ENCODE results near the gene NKX3-2. TPM values are rescaled to one million over a fixed set of nuclear protein-coding genes. Genes with fewer than 3 reads are reported as not detected.
"Not testable (repeated sequence)": the region's sequence is repeated elsewhere in the genome, so short reads cannot be mapped to it uniquely, and the experiment has no call there.

NKX3-2 gene
- under 1 TPM in 3 of 4 donors, not detected in 1; 0.05 to 0.07 (median 0.07) TPM for polyA plus RNA-seq (ENCODE audit: insufficient read length in 4 of 4)

- DNase-seq (ENCODE audit: low read depth in 4 of 4, low spot score in 3 of 4) = no peak
These were observed at the start of gene NKX3-2 for GRCh38 chr4:13543839-13544605. TSS of gene NKX3-2 (minus strand) at chr4:13544508. CDS start at chr4:13544414, 94 bp downstream.

- no peak for DNase-seq (ENCODE audit: low read depth in 4 of 4, low spot score in 3 of 4)
These were observed 47.9 kb upstream of the NKX3-2 start for GRCh38 chr4:13592220-13592619.

- no peak for DNase-seq (ENCODE audit: low read depth in 4 of 4, low spot score in 3 of 4)
These were observed 46.5 kb upstream of the NKX3-2 start for GRCh38 chr4:13590766-13591165.

GRCh38 chr4:13588954-13589353, 44.6 kb upstream of the NKX3-2 start:
- DNase-seq (ENCODE audit: low read depth in 4 of 4, low spot score in 3 of 4) = no peak

- no peak for DNase-seq (ENCODE audit: low read depth in 4 of 4, low spot score in 3 of 4)
These were observed 40.2 kb upstream of the NKX3-2 start for GRCh38 chr4:13584481-13584880.

GRCh38 chr4:13580036-13580435, 35.7 kb upstream of the NKX3-2 start:
- no peak for DNase-seq (ENCODE audit: low read depth in 4 of 4, low spot score in 3 of 4)

- no peak for DNase-seq (ENCODE audit: low read depth in 4 of 4, low spot score in 3 of 4)
These were observed 33.4 kb upstream of the NKX3-2 start for GRCh38 chr4:13577660-13578059.

GRCh38 chr4:13570916-13571315, 26.6 kb upstream of the NKX3-2 start:
- no peak for DNase-seq (ENCODE audit: low read depth in 4 of 4, low spot score in 3 of 4)

GRCh38 chr4:13567125-13567524, 22.8 kb upstream of the NKX3-2 start:
- no peak for DNase-seq (ENCODE audit: low read depth in 4 of 4, low spot score in 3 of 4)

GRCh38 chr4:13562876-13563275, 18.6 kb upstream of the NKX3-2 start:
- no peak for DNase-seq (ENCODE audit: low read depth in 4 of 4, low spot score in 3 of 4)

GRCh38 chr4:13561673-13562072, 17.4 kb upstream of the NKX3-2 start:
- DNase-seq (ENCODE audit: low read depth in 4 of 4, low spot score in 3 of 4) = no peak

- not testable (repeated sequence) for DNase-seq (ENCODE audit: low read depth in 4 of 4, low spot score in 3 of 4)
These were observed 15.8 kb upstream of the NKX3-2 start for GRCh38 chr4:13560111-13560510.

- DNase-seq (ENCODE audit: low read depth in 4 of 4, low spot score in 3 of 4) = no peak
These were observed 15.1 kb upstream of the NKX3-2 start for GRCh38 chr4:13559413-13559812.

GRCh38 chr4:13558881-13559280, 14.6 kb upstream of the NKX3-2 start:
- DNase-seq (ENCODE audit: low read depth in 4 of 4, low spot score in 3 of 4) = no peak

GRCh38 chr4:13555325-13555724, 11.0 kb upstream of the NKX3-2 start:
- DNase-seq (ENCODE audit: low read depth in 4 of 4, low spot score in 3 of 4) = no peak

GRCh38 chr4:13553081-13553480, 8.8 kb upstream of the NKX3-2 start:
- no peak for DNase-seq (ENCODE audit: low read depth in 4 of 4, low spot score in 3 of 4)

- peak in 3 of 4 donors; percentile 61 to 75 (median 65) for DNase-seq (ENCODE audit: low read depth in 4 of 4, low spot score in 3 of 4)
These were observed 4.8 kb upstream of the NKX3-2 start for GRCh38 chr4:13548984-13549546.

- no peak for DNase-seq (ENCODE audit: low read depth in 4 of 4, low spot score in 3 of 4)
These were observed 4.0 kb upstream of the NKX3-2 start for GRCh38 chr4:13548059-13548983.

- no peak for DNase-seq (ENCODE audit: low read depth in 4 of 4, low spot score in 3 of 4)
These were observed 3.3 kb upstream of the NKX3-2 start for GRCh38 chr4:13547485-13548041.

- no peak for DNase-seq (ENCODE audit: low read depth in 4 of 4, low spot score in 3 of 4)
These were observed 2.7 kb upstream of the NKX3-2 start for GRCh38 chr4:13546941-13547484.
